Measurements from ENCODE around the gene HS3ST6. TPM values are rescaled to one million over a fixed set of nuclear protein-coding genes. Genes with fewer than 3 reads are reported as not detected.
"Not testable (repeated sequence)": the region's sequence is repeated elsewhere in the genome, so short reads cannot be mapped to it uniquely, and the experiment has no call there.

Gene HS3ST6
- polyA plus RNA-seq, 2 donors: 8.0 to 16.3 TPM

DNA sequence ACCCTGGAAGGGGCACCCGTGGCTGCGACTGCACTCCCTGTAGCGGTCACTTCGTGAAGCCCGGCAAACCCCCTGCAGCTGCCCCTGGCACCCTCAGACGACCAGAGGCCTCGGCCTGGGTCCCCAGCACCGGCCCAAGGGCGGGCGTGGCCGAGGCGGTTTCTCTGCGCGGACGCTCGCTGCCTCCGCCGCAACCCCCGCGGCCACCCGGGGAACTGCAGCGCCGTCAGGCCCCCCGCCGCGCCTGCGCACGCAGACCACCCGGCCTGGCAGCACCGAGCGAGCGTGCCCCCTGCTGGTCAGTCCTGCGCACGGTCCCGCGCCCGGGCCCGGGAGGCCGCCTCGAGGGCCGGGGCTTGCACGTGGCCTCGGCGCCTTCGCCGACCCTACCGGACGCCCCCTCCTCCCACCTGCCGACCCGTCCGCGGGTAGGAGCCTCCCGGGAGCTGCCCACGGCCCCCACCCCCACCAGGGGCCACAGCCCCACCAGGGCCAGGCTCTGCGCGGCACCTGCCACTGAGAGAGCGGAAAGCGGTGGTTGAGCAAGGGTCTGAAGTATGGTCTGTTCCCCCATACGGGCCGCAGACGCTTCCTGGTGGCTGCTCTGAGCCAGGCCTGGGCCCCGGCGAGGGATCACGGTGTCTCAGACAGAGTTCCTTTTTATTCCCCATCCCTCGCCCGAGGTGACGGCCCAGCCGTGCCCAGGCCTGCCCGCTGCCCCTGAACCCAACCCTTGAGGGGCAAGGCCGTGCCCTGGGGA lies 11.5 kb upstream of the HS3ST6 start:
- H3K36me3 ChIP-seq (ENCODE audit: control insufficient read depth in 2 of 2, insufficient read depth in 2 of 2, low read length in 1 of 2): no peaks in the 10 kb centered on the region
- H3K4me3 ChIP-seq (ENCODE audit: low read depth in 1 of 2, low read length in 2 of 2): peak overlapping the region; percentile 52 to 54
- H3K27me3 ChIP-seq (ENCODE audit: control insufficient read depth in 1 of 2, insufficient read depth in 2 of 2, low read length in 2 of 2): no peaks in the 10 kb centered on the region
- WGBS, 2 donors: 9 to 11% methylated on average over 64 to 70 of the region's 70 CpGs
- no peaks in the 10 kb centered on the region for H3K9me3 ChIP-seq (ENCODE audit: control insufficient read depth in 2 of 2, insufficient read depth in 1 of 2, low read depth in 1 of 2, low read length in 1 of 2)
- peaks cover 0 to 8% of the 10 kb centered on the region in 2 donors for H3K4me1 ChIP-seq (ENCODE audit: control insufficient read depth in 2 of 2, insufficient read depth in 2 of 2, low read length in 1 of 2)
- peak overlapping the region; percentile 47 to 48 for H3K27ac ChIP-seq (ENCODE audit: low read depth in 2 of 2, low read length in 1 of 2)

DNA sequence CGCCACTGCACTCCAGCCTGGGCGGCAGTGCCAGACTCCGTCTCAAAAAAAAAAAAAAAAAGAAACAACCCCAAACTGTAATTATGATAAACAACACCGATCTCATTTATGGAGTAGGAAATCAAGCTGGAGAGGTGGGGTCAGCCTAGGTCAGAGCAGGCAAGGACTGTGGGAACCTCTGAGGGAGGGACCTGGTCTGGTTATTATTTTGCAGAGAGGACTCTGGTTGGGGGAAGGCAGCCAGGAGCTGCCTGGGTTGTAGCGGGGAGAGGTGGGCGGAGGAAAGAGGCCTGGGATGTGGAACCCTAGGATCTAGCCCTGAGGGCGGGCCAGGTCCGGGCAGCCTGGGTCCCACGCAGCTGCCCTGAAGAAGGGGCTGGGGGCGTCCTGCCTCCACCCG lies 10.9 kb upstream of the HS3ST6 start:
- 11 to 18% methylated on average over 8 to 11 of the region's 11 CpGs for WGBS, 2 donors
- Histone ChIP-seq H3K27ac (ENCODE audit: low read depth in 2 of 2, low read length in 1 of 2) (peak overlapping the region; percentile 47 to 48), H3K4me1 (ENCODE audit: control insufficient read depth in 2 of 2, insufficient read depth in 2 of 2, low read length in 1 of 2) (peaks cover 0 to 8% of the 10 kb centered on the region in 2 donors)

DNA sequence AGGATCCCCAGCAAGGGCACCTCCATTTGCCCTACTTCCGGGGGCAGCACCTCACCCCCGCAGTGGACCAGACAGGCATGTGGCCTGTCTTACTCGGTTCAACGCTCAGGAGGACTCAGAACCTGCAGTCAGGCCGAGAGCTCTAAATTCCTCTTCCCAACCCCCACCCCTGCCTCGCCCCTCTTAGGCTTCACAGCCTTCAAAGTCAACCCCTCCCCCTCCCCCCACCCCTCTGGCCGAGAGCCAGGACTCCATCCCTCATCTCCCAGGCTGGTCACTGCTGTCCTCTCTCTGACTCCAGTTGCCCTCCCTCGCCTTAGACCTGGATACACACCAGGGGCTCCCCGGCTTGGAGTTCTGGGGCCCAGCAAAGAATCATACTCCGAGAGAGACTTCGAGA lies 8.1 kb upstream of the HS3ST6 start:
- peaks cover 3 to 14% of the 10 kb centered on the region in 2 donors for H3K4me1 ChIP-seq (ENCODE audit: control insufficient read depth in 2 of 2, insufficient read depth in 2 of 2, low read length in 1 of 2)
- no peaks in the 10 kb centered on the region for H3K27me3 ChIP-seq (ENCODE audit: control insufficient read depth in 1 of 2, insufficient read depth in 2 of 2, low read length in 2 of 2)
- H3K36me3 ChIP-seq (ENCODE audit: control insufficient read depth in 2 of 2, insufficient read depth in 2 of 2, low read length in 1 of 2): no peaks in the 10 kb centered on the region
- H3K4me3 ChIP-seq (ENCODE audit: low read depth in 1 of 2, low read length in 2 of 2): no peak overlapping the region
- WGBS, 2 donors: 60 to 79% methylated on average over 10 to 11 of the region's 11 CpGs
- H3K9me3 ChIP-seq (ENCODE audit: control insufficient read depth in 2 of 2, insufficient read depth in 1 of 2, low read depth in 1 of 2, low read length in 1 of 2): no peaks in the 10 kb centered on the region
- H3K27ac ChIP-seq (ENCODE audit: low read depth in 2 of 2, low read length in 1 of 2): no peak overlapping the region

More for the DNA sequence above, 10.9 kb upstream of the HS3ST6 start:
- H3K27me3 ChIP-seq (ENCODE audit: control insufficient read depth in 1 of 2, insufficient read depth in 2 of 2, low read length in 2 of 2): no peaks in the 10 kb centered on the region
- peak overlapping the region; percentile 52 to 54 for H3K4me3 ChIP-seq (ENCODE audit: low read depth in 1 of 2, low read length in 2 of 2)
- no peaks in the 10 kb centered on the region for H3K9me3 ChIP-seq (ENCODE audit: control insufficient read depth in 2 of 2, insufficient read depth in 1 of 2, low read depth in 1 of 2, low read length in 1 of 2)
- no peaks in the 10 kb centered on the region for H3K36me3 ChIP-seq (ENCODE audit: control insufficient read depth in 2 of 2, insufficient read depth in 2 of 2, low read length in 1 of 2)

DNA sequence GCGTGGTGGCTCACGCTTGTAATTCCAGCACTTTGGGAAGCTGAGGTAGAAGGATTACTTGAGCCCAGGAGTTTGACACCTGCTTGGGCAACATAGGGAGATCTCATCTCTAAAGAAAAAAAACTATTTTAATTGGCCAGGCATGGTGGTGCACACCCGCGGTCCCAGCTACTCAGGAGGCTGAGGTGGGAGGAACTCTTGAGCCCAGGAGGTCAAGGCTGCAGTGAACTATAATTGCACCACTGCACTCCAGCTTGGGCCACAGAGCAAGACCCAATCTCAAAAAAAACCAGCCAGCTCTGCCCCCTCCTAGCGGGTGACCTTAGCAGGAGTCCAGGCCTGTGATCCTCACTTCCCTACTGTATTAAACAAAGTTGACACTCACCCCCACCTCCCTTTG lies 5.9 kb upstream of the HS3ST6 start:
- Histone ChIP-seq H3K36me3 (ENCODE audit: control insufficient read depth in 2 of 2, insufficient read depth in 2 of 2, low read length in 1 of 2) (no peaks in the 10 kb centered on the region), H3K27ac (ENCODE audit: low read depth in 2 of 2, low read length in 1 of 2) (no peak overlapping the region), H3K4me1 (ENCODE audit: control insufficient read depth in 2 of 2, insufficient read depth in 2 of 2, low read length in 1 of 2) (peaks cover 7 to 11% of the 10 kb centered on the region in 2 donors), H3K9me3 (ENCODE audit: control insufficient read depth in 2 of 2, insufficient read depth in 1 of 2, low read depth in 1 of 2, low read length in 1 of 2) (peaks cover 0 to 2% of the 10 kb centered on the region in 2 donors), H3K4me3 (ENCODE audit: low read depth in 1 of 2, low read length in 2 of 2) (no peak overlapping the region), H3K27me3 (ENCODE audit: control insufficient read depth in 1 of 2, insufficient read depth in 2 of 2, low read length in 2 of 2) (peaks cover 0 to 10% of the 10 kb centered on the region in 2 donors)
- WGBS, 2 donors: 63 to 70% methylated on average over 5 of the region's 5 CpGs

DNA sequence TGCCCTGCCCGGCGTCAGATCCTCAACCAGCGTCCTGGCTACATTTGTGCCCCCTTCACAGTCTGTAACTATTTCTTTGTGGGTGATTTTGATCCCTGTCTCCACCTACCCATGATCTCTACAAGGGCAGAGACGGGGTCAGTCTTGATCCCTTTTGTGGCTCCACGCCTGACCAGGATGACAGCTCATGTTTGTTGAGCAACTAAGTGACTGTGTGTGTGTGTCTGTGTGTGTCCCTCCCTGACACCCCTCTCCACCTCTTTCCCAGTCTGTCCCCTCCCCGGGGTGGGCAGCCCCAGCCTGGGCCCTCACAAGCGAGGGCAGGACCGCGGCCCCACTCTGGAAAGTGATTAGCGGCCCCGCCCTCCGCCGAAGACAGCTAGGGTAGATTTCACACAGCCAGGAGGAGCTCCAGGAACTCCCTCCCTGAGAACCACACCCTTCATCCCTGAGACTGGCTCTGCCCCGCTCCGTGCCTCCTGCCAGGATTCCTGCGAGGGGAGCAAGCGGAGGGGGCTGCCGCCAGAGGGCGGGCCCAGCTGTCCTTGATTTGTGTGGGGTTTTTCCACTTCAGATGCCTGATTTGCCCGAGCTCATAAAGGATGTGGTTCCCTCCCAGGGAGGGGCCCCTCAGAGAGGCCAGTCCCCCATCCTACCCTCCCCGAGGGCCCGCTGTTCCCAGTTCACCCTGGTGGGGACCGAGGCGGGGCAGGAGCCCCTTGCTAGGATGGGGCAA lies 5.3 kb upstream of the HS3ST6 start:
- H3K36me3 ChIP-seq (ENCODE audit: control insufficient read depth in 2 of 2, insufficient read depth in 2 of 2, low read length in 1 of 2): no peaks in the 10 kb centered on the region
- H3K4me1 ChIP-seq (ENCODE audit: control insufficient read depth in 2 of 2, insufficient read depth in 2 of 2, low read length in 1 of 2): peaks cover 10 to 14% of the 10 kb centered on the region in 2 donors
- WGBS, 2 donors: 14 to 17% methylated on average over 24 of the region's 24 CpGs
- H3K27ac ChIP-seq (ENCODE audit: low read depth in 2 of 2, low read length in 1 of 2): peak overlapping the region in 1 of 2 donors; percentile 0
- H3K4me3 ChIP-seq (ENCODE audit: low read depth in 1 of 2, low read length in 2 of 2): no peak overlapping the region
- H3K27me3 ChIP-seq (ENCODE audit: control insufficient read depth in 1 of 2, insufficient read depth in 2 of 2, low read length in 2 of 2): peaks cover 0 to 10% of the 10 kb centered on the region in 2 donors
- H3K9me3 ChIP-seq (ENCODE audit: control insufficient read depth in 2 of 2, insufficient read depth in 1 of 2, low read depth in 1 of 2, low read length in 1 of 2): peaks cover 0 to 2% of the 10 kb centered on the region in 2 donors

DNA sequence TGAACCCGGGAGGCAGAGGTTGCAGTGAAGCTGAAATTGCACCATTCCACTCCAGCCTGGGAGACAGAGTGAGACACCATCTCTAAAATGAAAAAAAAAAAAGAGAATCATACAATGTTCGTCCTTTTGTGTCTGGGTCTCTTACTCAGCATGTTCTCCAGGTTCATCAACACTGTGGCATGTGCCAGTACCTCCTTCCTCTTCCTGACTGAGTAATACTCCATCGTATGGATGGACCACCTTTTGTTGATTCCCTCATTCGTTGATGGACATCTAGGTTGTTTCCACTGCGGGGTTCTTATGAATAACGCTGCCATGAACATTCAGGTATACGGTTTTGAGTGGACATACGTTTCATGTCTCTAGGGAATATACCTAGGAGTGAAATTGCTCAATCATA lies 4.1 kb upstream of the HS3ST6 start:
- H3K4me1 ChIP-seq (ENCODE audit: control insufficient read depth in 2 of 2, insufficient read depth in 2 of 2, low read length in 1 of 2): peaks cover 14% of the 10 kb centered on the region in 2 donors
- WGBS, 2 donors: 83% methylated on average over 8 of the region's 8 CpGs
- no peak overlapping the region for H3K27ac ChIP-seq (ENCODE audit: low read depth in 2 of 2, low read length in 1 of 2)
- H3K27me3 ChIP-seq (ENCODE audit: control insufficient read depth in 1 of 2, insufficient read depth in 2 of 2, low read length in 2 of 2): peaks cover 0 to 17% of the 10 kb centered on the region in 2 donors
- peaks cover 0 to 2% of the 10 kb centered on the region in 2 donors for H3K9me3 ChIP-seq (ENCODE audit: control insufficient read depth in 2 of 2, insufficient read depth in 1 of 2, low read depth in 1 of 2, low read length in 1 of 2)
- H3K4me3 ChIP-seq (ENCODE audit: low read depth in 1 of 2, low read length in 2 of 2): no peak overlapping the region
- H3K36me3 ChIP-seq (ENCODE audit: control insufficient read depth in 2 of 2, insufficient read depth in 2 of 2, low read length in 1 of 2): no peaks in the 10 kb centered on the region

DNA sequence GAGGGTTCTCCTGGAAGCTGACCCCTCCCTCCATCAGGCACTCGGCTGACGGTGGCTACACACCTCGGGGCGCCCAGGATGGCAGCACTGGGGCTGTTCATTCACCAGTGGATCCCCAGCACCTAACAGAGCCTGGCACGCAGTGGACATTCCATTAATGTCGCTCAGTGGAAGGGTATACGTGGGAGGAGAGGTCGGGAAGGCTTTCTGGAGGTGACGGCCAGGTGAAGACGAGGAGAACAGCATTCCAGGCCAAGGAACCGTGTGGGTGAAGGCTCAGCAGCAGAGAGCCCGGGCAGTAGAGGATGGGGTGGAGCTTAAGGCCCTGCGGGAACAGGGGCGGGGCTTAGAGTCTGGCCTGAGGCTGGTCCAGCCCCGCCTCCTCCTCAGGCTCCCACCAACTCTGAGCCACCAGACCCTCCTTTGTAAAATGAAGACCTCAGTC lies 2.5 kb upstream of the HS3ST6 start:
- Histone ChIP-seq H3K9me3 (ENCODE audit: control insufficient read depth in 2 of 2, insufficient read depth in 1 of 2, low read depth in 1 of 2, low read length in 1 of 2) (peaks cover 0 to 2% of the 10 kb centered on the region in 2 donors), H3K27me3 (ENCODE audit: control insufficient read depth in 1 of 2, insufficient read depth in 2 of 2, low read length in 2 of 2) (peaks cover 0 to 17% of the 10 kb centered on the region in 2 donors), H3K27ac (ENCODE audit: low read depth in 2 of 2, low read length in 1 of 2) (no peak overlapping the region), H3K36me3 (ENCODE audit: control insufficient read depth in 2 of 2, insufficient read depth in 2 of 2, low read length in 1 of 2) (no peaks in the 10 kb centered on the region), H3K4me1 (ENCODE audit: control insufficient read depth in 2 of 2, insufficient read depth in 2 of 2, low read length in 1 of 2) (peaks cover 17 to 23% of the 10 kb centered on the region in 2 donors), H3K4me3 (ENCODE audit: low read depth in 1 of 2, low read length in 2 of 2) (no peak overlapping the region)
- WGBS, 2 donors: 20 to 25% methylated on average over 15 of the region's 15 CpGs

DNA sequence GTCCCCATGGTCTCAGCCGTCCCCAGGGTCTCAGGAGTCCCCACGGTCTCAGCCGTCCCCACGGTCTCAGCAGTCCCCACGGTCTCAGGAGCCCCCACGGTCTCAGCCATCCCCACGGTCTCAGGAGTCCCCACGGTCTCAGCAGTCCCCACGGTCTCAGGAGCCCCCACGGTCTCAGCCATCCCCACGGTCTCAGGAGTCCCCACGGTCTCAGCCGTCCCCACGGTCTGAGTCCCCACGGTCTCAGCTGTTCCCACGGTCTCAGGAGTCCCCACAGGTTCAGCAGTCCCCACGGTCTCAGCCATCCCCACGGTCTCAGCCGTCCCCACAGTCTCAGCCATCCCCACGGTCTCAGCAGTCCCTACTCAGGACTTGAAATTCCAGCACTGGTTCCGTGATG lies 1.9 kb upstream of the HS3ST6 start:
- Histone ChIP-seq H3K27me3 (ENCODE audit: control insufficient read depth in 1 of 2, insufficient read depth in 2 of 2, low read length in 2 of 2) (peaks cover 0 to 17% of the 10 kb centered on the region in 2 donors), H3K4me1 (ENCODE audit: control insufficient read depth in 2 of 2, insufficient read depth in 2 of 2, low read length in 1 of 2) (peaks cover 17 to 23% of the 10 kb centered on the region in 2 donors)
- H3K27ac ChIP-seq (ENCODE audit: low read depth in 2 of 2, low read length in 1 of 2); H3K4me3 ChIP-seq (ENCODE audit: low read depth in 1 of 2, low read length in 2 of 2); H3K9me3 ChIP-seq (ENCODE audit: control insufficient read depth in 2 of 2, insufficient read depth in 1 of 2, low read depth in 1 of 2, low read length in 1 of 2); H3K36me3 ChIP-seq (ENCODE audit: control insufficient read depth in 2 of 2, insufficient read depth in 2 of 2, low read length in 1 of 2): not testable (repeated sequence)
- WGBS, 2 donors: 69 to 73% methylated on average over 21 of the region's 21 CpGs

DNA sequence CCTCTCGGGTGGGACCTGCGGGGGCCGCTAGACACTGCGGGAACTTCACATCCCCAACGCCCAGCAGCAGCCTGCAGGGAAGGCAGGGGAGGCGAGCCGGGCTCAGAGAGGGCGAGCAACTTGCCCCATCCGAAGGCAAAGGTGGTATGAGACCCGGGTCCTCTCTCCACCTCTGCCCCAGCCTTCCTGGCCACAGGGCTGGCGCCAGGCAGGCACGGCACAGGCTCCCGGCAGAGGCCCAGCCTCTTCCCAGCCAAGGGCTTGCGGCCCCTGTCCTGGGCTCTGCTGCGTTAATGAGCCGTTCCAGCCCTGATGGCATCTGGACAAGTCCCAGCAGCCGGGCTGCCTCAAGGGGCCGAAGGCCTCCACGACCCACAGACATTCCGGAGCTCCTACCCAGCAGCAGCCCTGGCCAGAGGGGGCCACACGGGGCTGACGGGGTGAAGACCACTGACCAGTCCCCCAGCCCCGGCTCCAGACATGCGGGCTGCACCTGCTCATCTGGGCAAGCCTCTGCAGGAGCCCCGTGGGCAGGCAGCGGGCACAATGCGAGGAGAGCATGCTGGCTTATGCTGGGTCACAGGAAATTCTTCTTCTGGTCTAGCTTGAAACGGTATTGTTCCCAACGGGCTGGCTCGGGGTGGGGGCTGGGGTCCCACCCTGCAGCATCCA lies 1.2 kb upstream of the HS3ST6 start:
- Histone ChIP-seq H3K27ac (ENCODE audit: low read depth in 2 of 2, low read length in 1 of 2) (no peak overlapping the region), H3K9me3 (ENCODE audit: control insufficient read depth in 2 of 2, insufficient read depth in 1 of 2, low read depth in 1 of 2, low read length in 1 of 2) (peaks cover 0 to 2% of the 10 kb centered on the region in 2 donors), H3K27me3 (ENCODE audit: control insufficient read depth in 1 of 2, insufficient read depth in 2 of 2, low read length in 2 of 2) (peaks cover 0 to 17% of the 10 kb centered on the region in 2 donors), H3K4me3 (ENCODE audit: low read depth in 1 of 2, low read length in 2 of 2) (no peak overlapping the region), H3K36me3 (ENCODE audit: control insufficient read depth in 2 of 2, insufficient read depth in 2 of 2, low read length in 1 of 2) (no peaks in the 10 kb centered on the region), H3K4me1 (ENCODE audit: control insufficient read depth in 2 of 2, insufficient read depth in 2 of 2, low read length in 1 of 2) (peaks cover 17 to 29% of the 10 kb centered on the region in 2 donors)
- WGBS, 2 donors: 26 to 32% methylated on average over 30 of the region's 30 CpGs

Measured in esophagus (tissue), 2 donors.